ENCODE data around the gene TBC1D16.

- TF ChIP-seq CTCF (IDR thresholded peaks at IDR 0.05) (no peak), POLR2A (IDR thresholded peaks at IDR 0.05) (no peak)
Observed at GRCh38 chr17:79891113-79891730, 144.4 kb downstream of the TBC1D16 start.
